ENCODE data around the gene SORCS1. TPM values are rescaled to one million over a fixed set of nuclear protein-coding genes. Genes with fewer than 3 reads are reported as not detected.

Gene SORCS1
- total RNA-seq, 1 experiment from 2014 or later: not detected

GRCh38 chr10:107091126-107091525 is 73.4 kb downstream of the SORCS1 start (continued):
- TF ChIP-seq ZBTB33 (IDR thresholded peaks at IDR 0.05; ENCODE audit: extremely low read depth, insufficient replicate concordance, low read length) (no peak), EGR1 (IDR thresholded peaks at IDR 0.05; ENCODE audit: low read depth) (no peak), POLR2AphosphoS5 (IDR thresholded peaks at IDR 0.05; ENCODE audit: low read depth, low read length) (no peak), SP1 (IDR thresholded peaks at IDR 0.05; ENCODE audit: low read depth) (no peak), ELF1 (IDR thresholded peaks at IDR 0.05; ENCODE audit: borderline replicate concordance, low read depth) (no peak), TCF7L2 (IDR thresholded peaks at IDR 0.05; ENCODE audit: borderline replicate concordance, extremely low read depth, insufficient read depth, insufficient read length) (no peak)

- RAD21 ChIA-PET (ENCODE audit: low non-redundant PET in 1 of 2, low total read pairs in 2 of 2, uncharacterized antibody in 2 of 2, unreplicated experiment in 2 of 2): no interaction called here
Observed at GRCh38 chr10:107085665-107086525, 78.6 kb downstream of the SORCS1 start.

More at GRCh38 chr10:107085665-107086525, 78.6 kb downstream of the SORCS1 start:
- no peaks in the 10 kb centered on the region for H3K79me2 ChIP-seq (ENCODE audit: insufficient read depth, low read length)
- no peak overlapping the region for H3K4me2 ChIP-seq (ENCODE audit: low read length)
- no TSS peak for BruUV-seq (replicated peaks)
- no peak overlapping the region for H3K9ac ChIP-seq (ENCODE audit: low read length)
- H3K9me2 ChIP-seq (ENCODE audit: insufficient read depth): no peaks in the 10 kb centered on the region
- intact Hi-C loops (cut with micrococcal nuclease): no loop called here
- H3K27ac ChIP-seq (ENCODE audit: low read depth, low read length): no peak overlapping the region
- TF ChIP-seq SP1 (IDR thresholded peaks at IDR 0.05; ENCODE audit: low read depth) (no peak), JUND (IDR thresholded peaks at IDR 0.05) (no peak), ZFX (IDR thresholded peaks at IDR 0.05) (no peak), TCF7L2 (IDR thresholded peaks at IDR 0.05; ENCODE audit: borderline replicate concordance, extremely low read depth, insufficient read depth, insufficient read length) (no peak)
- H2AFZ ChIP-seq (ENCODE audit: low read depth, low read length, poor library complexity, severe bottlenecking): no peak overlapping the region
- H3K36me3 ChIP-seq (ENCODE audit: control insufficient read depth in 1 of 2, insufficient read depth in 2 of 2, low read length in 2 of 2): no peaks in the 10 kb centered on the region
- peaks cover 26 to 47% of the 10 kb centered on the region in 2 experiments; a peak in 3 of 4 replicates for H3K9me3 ChIP-seq (ENCODE audit: control insufficient read depth in 1 of 2, insufficient read depth in 1 of 2, low read depth in 1 of 2, low read length in 2 of 2)
- ChIA-PET POLR2A (no interaction called here), CTCF (no interaction called here)
- no peaks in the 10 kb centered on the region for H3K4me1 ChIP-seq (ENCODE audit: control insufficient read depth in 1 of 2, insufficient read depth in 2 of 2, low read length in 2 of 2)
- H4K20me1 ChIP-seq (ENCODE audit: insufficient read depth): no peaks in the 10 kb centered on the region
- H3K4me3 ChIP-seq (replicated peaks in 1 of 2; ENCODE audit: low read depth in 1 of 2, low read length in 2 of 2): no peak overlapping the region
- H3K27me3 ChIP-seq (ENCODE audit: insufficient read depth, low read length): no peaks in the 10 kb centered on the region
- DNase-seq (ENCODE audit: low read depth, low spot score): no peak
- no peak for ATAC-seq

Measured in HCT116 (cell line).